Common myeloid progenitor, CD34-positive (primary cell): Measurements from ENCODE around the gene HBE1.

Experiments
- CTCF ChIA-PET: fragments of 350-600 bp; sonication (Branson Sonifier 250); formaldehyde crosslinking; loops from one replicate; lab custom pipeline; 2021; ENCODE audit warnings: antibody characterized with exemption; lab: Charles Lee
- POLR2A ChIA-PET: fragments of 350-600 bp; sonication (Branson Sonifier 250); formaldehyde crosslinking; loops from one replicate; lab custom pipeline; 2021; ENCODE audit warnings: antibody characterized with exemption; lab: Charles Lee
- DNase-seq, 3 donors: peaks; one replicate each; pipeline versions ENCODE4 v3.0.0 to v3.0.0-alpha.2; 2013
- H3K27ac ChIP-seq, 2 experiments: 1 replicate in 1 of 2; 2 replicates in 1 of 2; pipeline ENCODE4 v1.7.0; 2013; ENCODE audit warnings: inconsistent platforms in 2 of 2, low read length in 2 of 2, mild to moderate bottlenecking in 2 of 2, low read depth in 1 of 2, moderate library complexity in 1 of 2; ENCODE audit not compliant: severe bottlenecking in 2 of 2, insufficient read depth in 1 of 2, poor library complexity in 1 of 2
- H3K27me3 ChIP-seq, 5 experiments: replicated peaks in 2 of 5; 1 replicate in 3 of 5; 2 replicates in 2 of 5; pipeline versions ENCODE4 v1.6.1 to v1.7.0; 2013; ENCODE audit warnings: low read length in 4 of 5, mild to moderate bottlenecking in 2 of 5, moderate library complexity in 2 of 5, inconsistent platforms in 1 of 5; ENCODE audit not compliant: insufficient read depth in 5 of 5, control insufficient read depth in 4 of 5
- H3K36me3 ChIP-seq, 4 experiments: 1 replicate in 2 of 4; 2 replicates in 2 of 4; pipeline versions ENCODE4 v1.6.1 to v1.7.0; 2013; ENCODE audit warnings: low read length in 3 of 4, control low read depth in 1 of 4, mild to moderate bottlenecking in 1 of 4; ENCODE audit not compliant: control insufficient read depth in 4 of 4, insufficient read depth in 4 of 4
- H3K4me1 ChIP-seq, 4 experiments: 1 replicate in 3 of 4; 2 replicates in 1 of 4; pipeline versions ENCODE4 v1.6.1 to v1.7.1; 2013; ENCODE audit warnings: low read length in 3 of 4, mild to moderate bottlenecking in 3 of 4, control low read depth in 1 of 4, inconsistent platforms in 1 of 4, moderate library complexity in 1 of 4; ENCODE audit not compliant: control insufficient read depth in 4 of 4, insufficient read depth in 4 of 4; ENCODE audit errors: control extremely low read depth in 1 of 4
- H3K4me3 ChIP-seq, 7 experiments: 1 replicate in 4 of 7; 2 replicates in 3 of 7; pipeline versions ENCODE4 v1.5.1 to v1.7.0; 2013; ENCODE audit warnings: mild to moderate bottlenecking in 7 of 7, low read length in 6 of 7, moderate library complexity in 6 of 7, inconsistent platforms in 2 of 7, low read depth in 2 of 7, control low read depth in 1 of 7; ENCODE audit not compliant: insufficient read depth in 4 of 7, control insufficient read depth in 1 of 7; ENCODE audit errors: extremely low read depth in 1 of 7
- H3K9me3 ChIP-seq, 5 experiments: 1 replicate in 4 of 5; 2 replicates in 1 of 5; pipeline versions ENCODE4 v1.6.1 to v1.7.1; 2013; ENCODE audit warnings: low read length in 4 of 5, mild to moderate bottlenecking in 2 of 5, inconsistent platforms in 1 of 5, low read depth in 1 of 5, moderate library complexity in 1 of 5; ENCODE audit not compliant: control insufficient read depth in 4 of 5, insufficient read depth in 2 of 5; ENCODE audit errors: control extremely low read depth in 1 of 5
- WGBS: methylation state at CpG from one replicate; pipeline ENCODE4 v1.1.5; 2013; ENCODE audit not compliant: insufficient coverage; 5-methylcytosine and 5-hydroxymethylcytosine counted together

The HBE1 gene

GRCh38 chr11:5241458-5241857, 28.3 kb downstream of the HBE1 start:
- POLR2A ChIA-PET, result no interaction called here
- CTCF ChIA-PET, result interaction anchor here (1.4 kb wide), 1 partner anchor 16 kb away, joined by 3 read pairs; no protein-coding TSS in a partner anchor
- Histone ChIP-seq H3K36me3 (no peaks in the 10 kb centered on the region), H3K27ac (no peak overlapping the region), H3K27me3 (no peaks in the 10 kb centered on the region), H3K9me3 (no peaks in the 10 kb centered on the region), H3K4me3 (no peak overlapping the region), H3K4me1 (peaks cover 2 to 13% (median 5%) of the 10 kb centered on the region in 4 experiments)
- 67% methylated on average over 2 of the region's 3 CpGs for WGBS
- no peak for DNase-seq

GRCh38 chr11:5240458-5240857, 29.3 kb downstream of the HBE1 start:
- Histone ChIP-seq H3K36me3 (no peaks in the 10 kb centered on the region), H3K9me3 (no peaks in the 10 kb centered on the region), H3K4me1 (peaks cover 2 to 14% (median 5%) of the 10 kb centered on the region in 4 experiments), H3K27ac (no peak overlapping the region), H3K27me3 (no peaks in the 10 kb centered on the region), H3K4me3 (no peak overlapping the region)
- POLR2A ChIA-PET, result interaction anchor here (0.6 kb wide), 1 partner anchor 50 kb away, joined by 3 read pairs; no protein-coding TSS in a partner anchor
- DNase-seq, result no peak
- CTCF ChIA-PET, result interaction anchor here (1.4 kb wide), 1 partner anchor 15 kb away, joined by 3 read pairs; no protein-coding TSS in a partner anchor
- WGBS, result 100% methylated on average over 1 of the region's 2 CpGs

- Histone ChIP-seq H3K27me3 (no peaks in the 10 kb centered on the region), H3K36me3 (no peaks in the 10 kb centered on the region), H3K27ac (no peak overlapping the region), H3K9me3 (no peaks in the 10 kb centered on the region), H3K4me1 (peaks cover 3 to 14% (median 8%) of the 10 kb centered on the region in 4 experiments), H3K4me3 (no peak overlapping the region)
- no peak for DNase-seq
- whole genome bisulfite sequencing, result 100% methylated on average over 1 of the region's 1 CpG
- CTCF ChIA-PET, result no interaction called here
- POLR2A ChIA-PET, result interaction anchor here (0.6 kb wide), 1 partner anchor 50 kb away, joined by 3 read pairs; no protein-coding TSS in a partner anchor
Observed at GRCh38 chr11:5240056-5240455, 29.7 kb downstream of the HBE1 start.

GRCh38 chr11:5239046-5239445, 30.7 kb downstream of the HBE1 start:
- no peaks in the 10 kb centered on the region for H3K9me3 ChIP-seq
- no peaks in the 10 kb centered on the region for H3K27me3 ChIP-seq
- H3K4me1 ChIP-seq, result peaks cover 5 to 19% (median 15%) of the 10 kb centered on the region in 4 experiments
- no peak overlapping the region for H3K27ac ChIP-seq
- ChIA-PET CTCF (no interaction called here), POLR2A (no interaction called here)
- H3K36me3 ChIP-seq, result no peaks in the 10 kb centered on the region
- no peak for DNase-seq
- no peak overlapping the region for H3K4me3 ChIP-seq

GRCh38 chr11:5238486-5238885, 31.3 kb downstream of the HBE1 start:
- Histone ChIP-seq H3K27ac (no peak overlapping the region), H3K9me3 (no peaks in the 10 kb centered on the region), H3K27me3 (no peaks in the 10 kb centered on the region), H3K4me3 (no peak overlapping the region), H3K4me1 (peaks cover 9 to 24% (median 20%) of the 10 kb centered on the region in 4 experiments), H3K36me3 (no peaks in the 10 kb centered on the region)
- no peak for DNase-seq
- no CpG with 5 or more reads among the region's 2 CpGs for WGBS
- ChIA-PET CTCF (interaction anchor here (0.9 kb wide), 1 partner anchor 13 kb away, joined by 3 read pairs; no protein-coding TSS in a partner anchor), POLR2A (no interaction called here)

- no peak overlapping the region for H3K4me3 ChIP-seq
- no peak overlapping the region for H3K27ac ChIP-seq
- CTCF ChIA-PET, result no interaction called here
- H3K36me3 ChIP-seq, result no peaks in the 10 kb centered on the region
- peaks cover 9 to 28% (median 22%) of the 10 kb centered on the region in 4 experiments for H3K4me1 ChIP-seq
- POLR2A ChIA-PET, result no interaction called here
- H3K27me3 ChIP-seq, result no peaks in the 10 kb centered on the region
- 89% methylated on average over 1 of the region's 2 CpGs for WGBS
- no peak for DNase-seq
- H3K9me3 ChIP-seq, result no peaks in the 10 kb centered on the region
Observed at GRCh38 chr11:5237420-5237819, 32.3 kb downstream of the HBE1 start.

GRCh38 chr11:5235364-5236095, 34.2 kb downstream of the HBE1 start:
- H3K36me3 ChIP-seq, result no peaks in the 10 kb centered on the region
- peaks cover 9 to 28% (median 20%) of the 10 kb centered on the region in 4 experiments for H3K4me1 ChIP-seq
- DNase-seq, result no peak
- no peak overlapping the region for H3K27ac ChIP-seq
- ChIA-PET POLR2A (no interaction called here), CTCF (no interaction called here)
- H3K4me3 ChIP-seq, result no peak overlapping the region
- H3K9me3 ChIP-seq, result no peaks in the 10 kb centered on the region
- 69% methylated on average over 1 of the region's 5 CpGs for WGBS
- H3K27me3 ChIP-seq, result no peaks in the 10 kb centered on the region
